ENCODE data around the gene TMEM19.

Gene TMEM19

DNA sequence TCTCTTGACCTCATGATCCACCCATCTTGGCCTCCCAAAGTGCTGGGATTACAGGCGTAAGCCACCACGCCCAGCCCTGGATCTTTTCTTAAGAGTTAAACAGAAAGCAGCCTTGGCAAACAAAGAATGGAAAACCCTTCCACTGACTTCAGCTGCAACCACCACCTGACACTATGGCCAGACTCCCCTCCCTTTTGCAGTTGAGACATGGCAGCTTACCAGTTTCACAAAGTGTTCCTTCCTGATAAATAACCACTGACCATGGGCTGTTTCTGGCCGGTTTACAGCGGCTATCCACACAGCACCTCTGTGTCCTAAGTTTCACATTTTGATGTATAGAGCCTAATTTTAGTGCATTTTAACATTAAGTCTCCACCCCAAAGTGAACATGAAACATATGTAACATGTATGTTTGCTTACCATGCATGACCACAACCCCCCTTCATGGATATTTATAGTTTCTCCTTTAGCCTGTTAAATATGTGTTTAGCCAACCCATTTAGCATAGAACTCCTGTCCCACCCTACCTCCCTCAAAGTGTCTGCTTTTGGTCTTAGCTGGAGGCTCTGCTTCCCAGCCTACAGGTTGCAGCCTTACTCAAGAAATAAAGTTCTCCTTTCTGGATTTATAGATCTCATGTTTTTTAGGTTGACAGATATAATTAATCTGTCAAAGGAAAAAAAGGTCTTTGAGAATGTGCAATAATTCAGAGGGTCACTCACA is 36.1 kb downstream of the TMEM19 start:
- no peak for DNase-seq

DNA sequence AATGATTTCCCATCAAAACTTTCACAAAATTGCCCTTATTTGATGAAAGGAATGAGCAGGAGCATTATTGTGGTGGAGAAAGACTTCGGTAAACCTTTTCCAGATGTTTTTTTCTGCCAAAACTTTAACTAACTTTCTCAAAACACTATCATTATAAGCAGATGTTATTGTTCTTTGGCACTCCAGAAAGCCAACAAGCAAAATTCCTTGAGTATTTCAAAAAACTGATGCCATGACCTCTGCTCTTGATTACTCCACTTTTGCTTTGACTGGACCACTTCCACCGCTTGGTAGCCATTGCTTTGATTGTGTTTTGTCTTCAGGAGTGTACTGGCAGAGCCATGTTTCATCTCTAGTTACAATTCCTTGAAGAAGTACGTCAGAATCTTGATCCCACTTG is 39.1 kb downstream of the TMEM19 start:
- no peak for DNase-seq

DNA sequence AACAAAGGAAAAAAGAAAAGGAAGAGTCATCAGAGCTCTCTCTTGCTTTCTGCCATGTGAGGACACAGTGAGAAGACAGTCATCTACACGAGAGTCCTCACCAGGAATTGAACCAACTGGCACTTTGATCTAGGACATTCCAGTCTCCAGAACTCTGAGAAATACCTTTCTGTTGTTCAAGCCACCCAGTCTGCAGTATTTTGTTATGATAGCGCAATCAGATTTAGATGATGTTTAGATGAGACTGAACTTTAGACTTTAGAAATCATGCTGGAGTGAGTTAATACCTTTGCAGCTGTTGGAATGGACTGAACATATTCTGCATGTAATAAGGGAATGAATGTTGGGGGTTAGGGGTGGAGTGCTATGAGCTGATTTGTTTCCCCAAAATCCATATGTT is 40.7 kb downstream of the TMEM19 start:
- no peak for DNase-seq

DNA sequence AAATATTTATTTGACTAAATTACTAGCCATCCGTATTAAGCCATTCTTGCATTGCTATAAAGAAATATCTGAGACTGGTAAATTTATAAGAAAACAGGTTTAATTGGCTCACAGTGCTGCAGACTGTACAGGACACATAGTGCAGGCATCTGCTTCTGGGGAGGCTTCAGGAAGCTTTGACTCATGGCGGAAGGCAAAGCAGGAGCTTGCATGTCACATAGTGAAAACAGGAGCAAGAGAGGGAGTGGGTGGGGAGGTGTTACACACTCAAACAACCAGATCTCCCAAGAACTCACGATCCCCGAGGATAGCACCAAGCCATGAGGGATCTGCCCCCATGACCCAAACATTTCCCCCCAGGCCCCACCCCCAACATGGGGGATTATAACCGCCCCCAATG is 42.1 kb downstream of the TMEM19 start:
- no peak for DNase-seq

DNA sequence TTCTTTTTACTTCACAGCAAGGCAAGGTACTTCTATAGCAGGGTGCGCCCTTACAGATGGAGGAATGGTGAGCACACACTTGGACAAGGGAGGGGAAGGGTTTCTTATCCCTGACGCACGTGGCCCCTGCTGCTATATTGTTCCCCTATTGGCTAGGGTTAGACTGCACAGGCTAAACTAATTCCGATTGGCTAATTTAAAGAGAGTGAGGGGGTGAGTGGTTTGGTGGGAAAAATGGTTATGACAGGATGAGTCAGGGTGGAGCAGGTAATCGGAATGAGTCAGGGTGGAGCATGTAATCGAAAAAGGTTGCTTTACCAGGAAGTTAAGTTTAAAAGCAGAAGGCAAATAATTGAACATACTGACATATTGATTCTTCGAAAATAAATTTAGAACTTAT is 45.1 kb downstream of the TMEM19 start:
- peak; percentile 92 for DNase-seq

DNA sequence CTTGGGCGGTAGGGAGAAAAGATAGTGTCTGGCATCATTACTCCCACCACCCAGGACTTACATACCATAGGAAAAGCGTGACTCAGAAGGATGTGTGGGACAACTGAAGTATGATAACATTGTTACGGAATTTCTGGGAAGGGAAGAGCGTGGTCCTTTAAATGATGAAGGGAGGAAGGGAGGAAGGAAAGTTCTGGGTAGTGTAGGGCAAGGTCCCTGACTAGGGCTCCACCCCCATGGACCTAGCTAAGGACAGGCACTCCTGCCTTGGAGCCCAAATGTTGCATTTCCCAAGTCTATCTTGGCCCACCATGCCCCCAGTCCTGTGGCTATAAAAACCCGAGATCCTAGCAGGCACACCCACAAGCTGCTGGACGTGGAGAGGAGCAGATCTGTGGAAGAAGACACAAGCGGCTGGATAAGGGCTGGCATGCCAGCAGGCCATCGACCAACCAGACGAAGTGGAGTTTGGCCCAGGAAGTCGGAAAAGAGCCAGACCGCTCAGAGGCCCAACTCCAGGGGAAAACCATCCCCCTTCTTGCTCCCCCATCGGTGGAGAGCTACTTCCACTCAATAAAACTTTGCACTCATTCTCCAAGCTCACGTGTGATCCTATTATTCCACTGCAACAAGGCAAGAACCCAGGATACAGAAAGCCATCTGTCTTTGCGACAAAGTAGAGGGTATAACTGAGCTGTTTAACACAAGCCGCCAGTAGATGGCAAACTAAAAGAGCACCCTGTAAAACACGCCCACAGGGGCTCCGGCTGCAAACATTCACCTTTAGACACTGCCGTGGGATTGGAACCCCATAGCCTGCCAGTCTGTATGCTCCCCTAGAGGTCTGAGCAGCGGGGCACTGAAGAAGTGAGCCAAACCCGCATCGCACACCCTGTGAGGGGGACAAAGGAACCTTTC is 45.8 kb downstream of the TMEM19 start:
- DNase-seq: peak; percentile 98

DNA sequence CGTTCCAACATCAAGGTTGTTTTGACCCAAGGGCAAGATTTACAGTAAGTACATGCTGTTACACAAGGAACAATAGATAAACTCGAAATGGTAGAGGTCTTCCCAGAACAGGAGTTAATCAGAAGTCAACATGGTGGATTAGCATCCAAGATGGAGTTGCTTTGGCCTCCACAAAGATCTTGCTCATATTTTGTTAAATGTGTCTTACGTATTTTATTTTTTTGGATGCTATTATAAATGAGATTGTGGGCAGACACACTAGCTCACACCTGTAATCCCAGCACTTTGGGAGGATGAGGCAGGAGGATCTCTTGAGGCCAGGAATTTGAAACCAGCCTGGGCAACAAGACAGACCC is 46.5 kb downstream of the TMEM19 start:
- no peak for DNase-seq

DNA sequence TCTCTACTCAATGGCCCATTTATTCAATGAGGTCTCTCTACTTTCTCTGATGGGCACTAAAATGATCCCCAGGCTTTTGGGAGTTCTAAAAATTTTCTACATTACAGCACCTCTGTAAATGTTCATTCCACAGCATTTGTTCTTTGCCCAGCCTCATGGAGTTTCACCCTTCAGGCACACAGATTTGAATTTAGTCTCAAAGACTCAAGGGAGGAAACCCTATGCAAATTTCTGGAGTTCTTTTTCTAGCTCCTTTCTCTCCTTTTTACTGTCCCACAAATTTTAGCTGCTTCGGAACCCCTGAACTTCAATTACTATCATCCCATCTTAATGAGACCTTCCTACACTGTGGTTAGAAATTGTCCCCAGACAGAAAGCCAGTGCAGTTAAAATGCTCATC is 51.3 kb downstream of the TMEM19 start:
- no peak for DNase-seq

DNA sequence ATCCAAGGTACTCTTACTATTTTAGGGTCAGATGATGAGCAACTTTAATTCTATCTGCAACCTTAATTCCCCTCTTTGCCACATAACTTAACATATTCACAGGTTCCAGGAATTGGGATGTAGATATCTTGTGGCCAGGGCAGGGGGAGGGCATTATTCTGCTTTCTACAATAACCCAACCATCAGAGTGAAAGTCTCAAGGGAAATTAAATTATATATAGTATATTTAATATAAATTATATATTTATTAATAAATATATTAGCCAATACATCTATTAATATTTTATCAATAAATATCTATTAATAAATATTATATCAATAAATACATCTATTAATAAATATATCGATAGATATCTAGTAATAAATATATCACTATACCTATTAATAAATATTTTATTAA is 57.1 kb downstream of the TMEM19 start:
- no peak for DNase-seq

DNA sequence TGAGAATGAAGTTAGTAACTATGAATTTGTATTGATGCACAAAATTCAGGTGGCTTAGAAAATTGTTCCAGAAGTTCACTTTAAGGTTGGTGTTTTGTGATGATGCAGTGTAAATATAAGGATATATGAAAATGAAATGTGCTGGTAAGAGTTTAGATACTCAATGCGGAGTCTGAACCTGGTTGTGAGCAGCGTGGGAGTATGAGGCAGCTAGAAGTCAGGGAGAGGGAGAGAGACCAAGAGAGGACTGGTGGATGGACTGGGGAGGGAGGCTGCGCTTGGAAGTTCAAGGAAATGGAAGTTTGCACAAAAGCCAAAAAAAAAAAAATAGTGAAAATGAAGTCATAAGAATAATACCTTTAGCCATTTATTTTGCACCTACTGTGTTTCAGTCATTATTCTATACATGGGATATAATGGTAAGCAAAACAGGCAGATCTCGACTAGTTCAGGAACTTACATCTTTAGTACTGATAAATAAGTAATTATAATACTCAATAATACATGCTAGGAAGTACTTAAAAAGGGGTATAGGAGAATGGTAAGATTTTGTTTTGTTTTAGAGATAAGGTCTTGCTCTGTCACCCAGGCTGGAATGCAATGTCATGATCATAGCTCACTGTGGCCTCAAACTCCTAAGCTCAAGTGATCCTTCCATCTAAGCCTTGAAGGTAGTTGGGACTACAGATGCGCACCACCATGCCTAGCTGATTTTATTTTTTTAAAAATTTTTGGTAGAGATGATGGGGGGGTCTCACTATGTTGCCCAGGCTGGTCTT is 58.8 kb downstream of the TMEM19 start:
- DNase-seq: no peak

DNA sequence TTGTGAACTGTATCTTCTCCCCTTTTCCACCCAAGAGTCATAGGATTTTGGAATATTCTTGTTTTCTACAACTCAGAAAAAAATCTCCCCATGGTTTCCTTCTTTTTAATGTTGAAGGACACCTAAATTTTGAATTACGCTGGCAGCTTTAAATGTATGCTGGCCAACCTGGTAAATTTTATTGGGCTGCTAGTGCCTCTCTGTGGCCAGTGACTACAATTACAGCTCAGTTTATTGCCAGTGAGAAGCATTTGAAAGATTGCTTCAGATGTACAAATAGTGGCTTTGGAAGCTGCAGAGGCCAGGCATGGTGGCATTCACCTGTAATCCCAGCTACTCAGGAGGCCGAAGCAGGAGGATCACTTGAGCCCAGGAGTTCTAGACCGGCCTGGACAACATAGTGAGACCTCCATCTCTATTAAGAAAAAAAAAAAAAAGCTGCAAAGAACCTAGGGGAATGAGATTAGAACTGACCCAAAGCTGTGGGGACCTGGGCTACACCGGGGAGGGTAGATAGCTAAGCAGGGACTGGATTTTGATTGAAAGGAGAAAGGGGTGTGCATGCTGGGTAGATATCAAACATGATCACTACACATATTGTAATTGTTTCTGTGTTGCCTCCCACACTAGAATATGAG is 61.2 kb downstream of the TMEM19 start:
- DNase-seq: peak; percentile 54

DNA sequence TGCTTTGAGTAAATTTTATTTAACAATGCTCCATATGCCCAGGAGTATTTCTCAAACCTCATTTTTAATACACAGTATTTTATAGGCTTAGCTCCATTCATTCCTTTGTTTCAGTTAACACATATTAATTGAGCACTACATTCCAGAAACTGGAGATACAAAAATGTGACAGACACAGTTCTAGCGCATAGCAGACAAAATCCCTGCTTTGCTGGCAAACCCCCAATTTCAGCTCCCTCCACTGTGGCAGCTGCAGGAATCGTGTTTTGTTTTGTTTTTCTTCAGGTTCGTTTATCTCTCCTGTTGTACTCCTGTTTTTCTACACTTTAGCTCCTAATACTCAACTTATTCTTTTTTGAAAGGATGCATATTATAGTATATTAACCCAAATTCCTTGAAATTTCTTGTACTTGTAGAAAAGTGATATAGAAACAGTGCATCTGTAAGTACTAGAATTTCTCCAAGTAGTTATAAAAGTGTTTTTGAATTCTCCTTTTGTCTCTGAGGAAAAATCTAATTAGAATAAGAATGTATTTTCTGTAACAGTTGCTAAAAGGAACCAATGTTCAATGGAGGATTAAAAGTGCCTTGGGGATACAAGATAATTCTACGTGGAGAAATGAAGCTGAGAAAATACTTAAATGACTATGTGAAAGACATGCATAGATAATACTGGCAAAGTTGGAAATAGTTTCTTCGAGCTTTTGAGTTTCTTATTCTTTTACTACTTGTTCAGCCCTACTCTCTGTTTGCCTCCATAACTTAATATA is 62.4 kb downstream of the TMEM19 start:
- DNase-seq: no peak

DNA sequence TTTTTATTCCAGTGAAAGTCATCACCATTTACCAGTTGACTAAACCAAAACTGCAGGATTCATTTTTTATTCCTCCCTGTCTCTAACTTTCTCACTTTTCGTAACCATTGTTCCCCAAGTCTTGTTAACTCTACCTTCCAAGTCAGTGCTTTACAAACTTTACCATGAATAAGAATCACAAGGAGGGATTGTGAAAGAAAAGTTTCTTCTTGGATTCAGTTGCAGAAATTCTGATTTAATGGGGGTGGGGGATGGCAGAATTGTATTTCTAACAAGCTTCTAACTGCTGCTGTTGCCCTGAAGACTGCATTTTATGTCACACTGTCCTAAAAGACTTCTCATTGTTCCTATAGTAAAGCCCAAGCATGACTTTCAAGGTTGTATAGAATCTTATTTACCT is 63.8 kb downstream of the TMEM19 start:
- no peak for DNase-seq

DNA sequence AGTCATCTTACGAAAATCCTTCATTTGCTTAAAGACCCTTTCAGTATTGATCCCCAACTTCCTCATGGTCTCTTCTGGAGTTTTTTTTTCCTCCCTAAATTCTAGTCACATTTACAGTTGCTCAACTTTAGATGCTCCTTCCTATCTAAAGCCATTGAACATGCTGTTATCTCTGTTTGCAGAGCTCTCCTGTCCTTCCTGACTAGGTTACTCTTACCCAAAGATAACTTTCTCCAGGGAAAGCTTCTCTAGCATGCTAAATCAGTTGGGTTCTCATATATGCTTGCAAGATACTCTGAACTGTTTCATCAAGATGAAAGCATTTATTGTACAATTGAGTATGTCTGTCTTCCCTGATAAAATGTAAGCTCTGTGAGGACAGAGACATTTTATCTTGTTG is 67.0 kb downstream of the TMEM19 start:
- no peak for DNase-seq
